ENCODE data around the gene POLR3E. TPM values are rescaled to one million over a fixed set of nuclear protein-coding genes. Genes with fewer than 3 reads are reported as not detected.

POLR3E gene
- total RNA-seq, 6 experiments from 2014 or later = 31.6 to 36.3 (median 32.6) TPM

- Mint-ChIP-seq H3K27me3 (ENCODE audit: insufficient read depth) (peaks cover 14% of the 10 kb centered on the region), H3K27ac (no peak overlapping the region), H3K4me3 (no peak overlapping the region), H3K9me3 (no peaks in the 10 kb centered on the region), H3K36me3 (ENCODE audit: low read depth) (peaks cover 13% of the 10 kb centered on the region; the same call in 1 of the 2 replicates), H3K4me1 (ENCODE audit: low read depth) (no peaks in the 10 kb centered on the region)
- DNase-seq = no peak
- TF ChIP-seq, protein P1, sequence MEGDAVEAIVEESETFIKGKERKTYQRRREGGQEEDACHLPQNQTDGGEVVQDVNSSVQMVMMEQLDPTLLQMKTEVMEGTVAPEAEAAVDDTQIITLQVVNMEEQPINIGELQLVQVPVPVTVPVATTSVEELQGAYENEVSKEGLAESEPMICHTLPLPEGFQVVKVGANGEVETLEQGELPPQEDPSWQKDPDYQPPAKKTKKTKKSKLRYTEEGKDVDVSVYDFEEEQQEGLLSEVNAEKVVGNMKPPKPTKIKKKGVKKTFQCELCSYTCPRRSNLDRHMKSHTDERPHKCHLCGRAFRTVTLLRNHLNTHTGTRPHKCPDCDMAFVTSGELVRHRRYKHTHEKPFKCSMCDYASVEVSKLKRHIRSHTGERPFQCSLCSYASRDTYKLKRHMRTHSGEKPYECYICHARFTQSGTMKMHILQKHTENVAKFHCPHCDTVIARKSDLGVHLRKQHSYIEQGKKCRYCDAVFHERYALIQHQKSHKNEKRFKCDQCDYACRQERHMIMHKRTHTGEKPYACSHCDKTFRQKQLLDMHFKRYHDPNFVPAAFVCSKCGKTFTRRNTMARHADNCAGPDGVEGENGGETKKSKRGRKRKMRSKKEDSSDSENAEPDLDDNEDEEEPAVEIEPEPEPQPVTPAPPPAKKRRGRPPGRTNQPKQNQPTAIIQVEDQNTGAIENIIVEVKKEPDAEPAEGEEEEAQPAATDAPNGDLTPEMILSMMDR (IDR thresholded peaks at IDR 0.05) = no peak
Observed at GRCh38 chr16:22325598-22326368, 28.6 kb downstream of the POLR3E start.

- H3K4me1 Mint-ChIP-seq (ENCODE audit: low read depth) = no peaks in the 10 kb centered on the region
- TF ChIP-seq, protein P1 (IDR thresholded peaks at IDR 0.05) = no peak
- no peak overlapping the region for H3K27ac Mint-ChIP-seq
- DNase-seq = no peak
- H3K27me3 Mint-ChIP-seq (ENCODE audit: insufficient read depth) = peaks cover 14% of the 10 kb centered on the region
- H3K4me3 Mint-ChIP-seq = no peak overlapping the region
- H3K36me3 Mint-ChIP-seq (ENCODE audit: low read depth) = peaks cover 10% of the 10 kb centered on the region
- no peaks in the 10 kb centered on the region for H3K9me3 Mint-ChIP-seq
Observed at GRCh38 chr16:22326369-22326652, 29.1 kb downstream of the POLR3E start.

GRCh38 chr16:22326771-22327445 lies 29.7 kb downstream of the POLR3E start:
- Mint-ChIP-seq H3K4me3 (no peak overlapping the region), H3K36me3 (ENCODE audit: low read depth) (peaks cover 16% of the 10 kb centered on the region), H3K4me1 (ENCODE audit: low read depth) (no peaks in the 10 kb centered on the region), H3K27me3 (ENCODE audit: insufficient read depth) (peaks cover 14% of the 10 kb centered on the region), H3K9me3 (no peaks in the 10 kb centered on the region), H3K27ac (no peak overlapping the region)
- DNase-seq = no peak
- TF ChIP-seq, protein P1 (IDR thresholded peaks at IDR 0.05) = no peak

DNA sequence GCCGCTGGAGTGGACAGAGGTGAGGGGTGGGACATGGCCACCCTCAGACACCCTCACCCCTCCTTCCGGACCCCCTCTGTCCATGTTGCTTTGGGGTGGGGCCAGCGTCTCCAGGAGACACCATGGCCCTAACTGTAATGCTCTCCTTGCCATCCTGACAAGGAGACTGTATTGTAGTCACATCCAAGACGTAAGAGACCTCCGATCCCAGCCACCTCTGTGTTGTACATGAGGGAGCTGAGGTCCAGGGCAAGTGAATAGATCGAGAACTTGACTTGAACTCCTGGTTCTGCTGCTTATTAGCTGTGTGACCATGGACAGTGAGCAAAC lies 30.2 kb downstream of the POLR3E start:
- no peak overlapping the region for H3K27ac Mint-ChIP-seq
- DNase-seq = no peak
- H3K4me3 Mint-ChIP-seq = no peak overlapping the region
- TF ChIP-seq, protein P1 (IDR thresholded peaks at IDR 0.05) = no peak
- no peaks in the 10 kb centered on the region for H3K9me3 Mint-ChIP-seq
- no peaks in the 10 kb centered on the region for H3K4me1 Mint-ChIP-seq (ENCODE audit: low read depth)
- peaks cover 14% of the 10 kb centered on the region for H3K27me3 Mint-ChIP-seq (ENCODE audit: insufficient read depth)
- peaks cover 21% of the 10 kb centered on the region for H3K36me3 Mint-ChIP-seq (ENCODE audit: low read depth)

GRCh38 chr16:22328081-22328725 lies 31.0 kb downstream of the POLR3E start:
- no peak overlapping the region for H3K27ac Mint-ChIP-seq
- no peaks in the 10 kb centered on the region for H3K9me3 Mint-ChIP-seq
- no peak overlapping the region for H3K4me3 Mint-ChIP-seq
- peaks cover 24% of the 10 kb centered on the region for H3K36me3 Mint-ChIP-seq (ENCODE audit: low read depth)
- peaks cover 14% of the 10 kb centered on the region for H3K27me3 Mint-ChIP-seq (ENCODE audit: insufficient read depth)
- DNase-seq = no peak
- TF ChIP-seq, protein P1 (IDR thresholded peaks at IDR 0.05) = no peak
- no peaks in the 10 kb centered on the region for H3K4me1 Mint-ChIP-seq (ENCODE audit: low read depth)

Measured in HFFc6 (cell line).